SK-N-SH (cell line): ENCODE measurements around the gene NFYA. TPM values are rescaled to one million over a fixed set of nuclear protein-coding genes. Genes with fewer than 3 reads are reported as not detected.

Experiments used
- CTCF ChIA-PET: fragments of 300-600, 350-600 bp; formaldehyde crosslinking; extraction: SDS; loops from one replicate; lab custom pipeline; 2021; lab: Yijun Ruan, JAX
- POLR2A ChIA-PET: fragments of 350-600 bp; sonication (Branson Sonifier 250); formaldehyde crosslinking; extraction: SDS; loops from one replicate; lab custom pipeline; 2020; ENCODE audit warnings: antibody characterized with exemption, inconsistent platforms; lab: Yijun Ruan, JAX
- DNase-seq: peaks from one replicate; pipeline ENCODE4 v3.0.0; 2012
- H2AFZ ChIP-seq: fragments of 200-600 bp; sonication (generic); 2 replicates; pipeline ENCODE4 v1.8.1; 2016; ENCODE audit warnings: antibody characterized with exemption, mild to moderate bottlenecking, low read depth
- H3F3A ChIP-seq: fragments of 200-600 bp; sonication (generic); replicated peaks from 2 replicates; pipeline ENCODE3; 2016; ENCODE audit warnings: antibody characterized with exemption, mild to moderate bottlenecking; ENCODE audit not compliant: insufficient read depth
- H3K27ac ChIP-seq, 2 experiments: fragments of 200-500 bp in 1 of 2; fragments of 200-600 bp in 1 of 2; sonication (Bioruptor generic) in 1 of 2; sonication (generic), shearing (Covaris generic) in 1 of 2; 2 replicates each; pipeline versions ENCODE4 v1.5.1 to v1.6.1; 2014 to 2016; ENCODE audit warnings: low read depth in 2 of 2, inconsistent platforms in 1 of 2, low read length in 1 of 2, mild to moderate bottlenecking in 1 of 2, mixed read lengths in 1 of 2
- H3K27me3 ChIP-seq: fragments of 200-600 bp; sonication (generic), shearing (Covaris generic); 2 replicates; pipeline ENCODE4 v1.6.1; 2016; ENCODE audit warnings: mixed run types; ENCODE audit not compliant: insufficient read depth
- H3K36me3 ChIP-seq, 2 experiments: fragments of 200-500 bp in 1 of 2; fragments of 200-600 bp in 1 of 2; sonication (Bioruptor generic) in 1 of 2; sonication (generic) in 1 of 2; replicated peaks in 1 of 2; 2 replicates each; pipeline versions ENCODE3 to v1.5.1; 2014 to 2016; ENCODE audit warnings: low read length in 1 of 2, mild to moderate bottlenecking in 1 of 2; ENCODE audit not compliant: insufficient read depth in 2 of 2, control insufficient read depth in 1 of 2
- H3K4me1 ChIP-seq, 2 experiments: fragments of 200-500 bp in 1 of 2; fragments of 200-600 bp in 1 of 2; sonication (Bioruptor generic) in 1 of 2; sonication (generic), shearing (Covaris generic) in 1 of 2; 2 replicates each; pipeline versions ENCODE4 v1.5.1 to v1.6.1; 2014 to 2016; ENCODE audit warnings: low read depth in 1 of 2, low read length in 1 of 2, mixed run types in 1 of 2; ENCODE audit not compliant: insufficient read depth in 2 of 2, control insufficient read depth in 1 of 2
- H3K4me2 ChIP-seq: fragments of 200-600 bp; sonication (generic), shearing (Covaris generic); 2 replicates; pipeline ENCODE4 v1.6.1; 2017; ENCODE audit warnings: mixed run types
- H3K4me3 ChIP-seq, 2 experiments: fragments of 200-500 bp in 1 of 2; fragments of 200-600 bp in 1 of 2; sonication (Bioruptor generic) in 1 of 2; sonication (generic), shearing (Covaris generic) in 1 of 2; 2 replicates each; pipeline versions ENCODE4 v1.5.1 to v1.8.1; 2014 to 2016; ENCODE audit warnings: low read depth in 2 of 2, inconsistent platforms in 1 of 2, low read length in 1 of 2, mild to moderate bottlenecking in 1 of 2, mixed read lengths in 1 of 2, moderate library complexity in 1 of 2
- H3K79me2 ChIP-seq: fragments of 200-600 bp; sonication (generic); 2 replicates; pipeline ENCODE4 v1.8.1; 2017; ENCODE audit warnings: mild to moderate bottlenecking; ENCODE audit not compliant: insufficient read depth
- H3K9ac ChIP-seq: fragments of 200-600 bp; sonication (generic); 2 replicates; pipeline ENCODE4 v1.6.1; 2017; ENCODE audit warnings: mixed run types
- H3K9me2 ChIP-seq: fragments of 200-600 bp; sonication (generic); 2 replicates; pipeline ENCODE4 v1.6.1; 2017; ENCODE audit warnings: mixed run types
- H3K9me3 ChIP-seq: fragments of 200-600 bp; sonication (generic); 2 replicates; pipeline ENCODE4 v1.6.1; 2017; ENCODE audit warnings: mixed run types, mild to moderate bottlenecking, moderate library complexity
- H4K20me1 ChIP-seq: fragments of 200-600 bp; sonication (generic); 2 replicates; pipeline ENCODE4 v1.6.1; 2017; ENCODE audit warnings: mild to moderate bottlenecking, mixed run types; ENCODE audit not compliant: insufficient read depth
- ELF1 ChIP-seq: IDR thresholded peaks from 2 replicates; pipeline ENCODE4 v1.4.0; 2012
- EZH2phosphoT487 ChIP-seq: fragments of 200-600 bp; sonication (generic); IDR thresholded peaks from 2 replicates; pipeline ENCODE4 v1.6.1; 2017; ENCODE audit warnings: low read depth, mixed run types, mild to moderate bottlenecking, antibody characterized with exemption, moderate library complexity, borderline replicate concordance
- FOXM1 ChIP-seq: IDR thresholded peaks from 2 replicates; pipeline ENCODE4 v1.4.0; 2012; ENCODE audit warnings: low read depth, mild to moderate bottlenecking
- GATA2 ChIP-seq: sonication (generic); formaldehyde crosslinking; IDR thresholded peaks from 2 replicates; pipeline ENCODE4 v1.5.0; 2020; ENCODE audit warnings: mild to moderate bottlenecking, missing genetic modification reagents
- IRF3 ChIP-seq: fragments of 150-350 bp; IDR thresholded peaks from 2 replicates; pipeline ENCODE4 v1.6.1; 2016; ENCODE audit warnings: mild to moderate bottlenecking, low read depth, low read length
- JUND ChIP-seq: IDR thresholded peaks from 2 replicates; pipeline ENCODE4 v1.4.0; 2012
- MEF2A ChIP-seq: IDR thresholded peaks from 2 replicates; pipeline ENCODE4 v1.4.0; 2012; ENCODE audit warnings: low read depth, borderline replicate concordance
- MXI1 ChIP-seq: IDR thresholded peaks from 2 replicates; pipeline ENCODE4 v1.6.1; 2012; ENCODE audit warnings: mild to moderate bottlenecking, low read depth, low read length, improper control_type of control experiment
- NFIC ChIP-seq: IDR thresholded peaks from 2 replicates; pipeline ENCODE4 v1.4.0; 2012; ENCODE audit warnings: borderline replicate concordance
- POLR2AphosphoS5 ChIP-seq: IDR thresholded peaks from 2 replicates; pipeline ENCODE4 v1.6.1; 2012; ENCODE audit warnings: low read depth, low read length
- RCOR1 ChIP-seq: fragments of 150-350 bp; IDR thresholded peaks from 2 replicates; pipeline ENCODE4 v1.6.1; 2017; ENCODE audit warnings: antibody characterized with exemption, low read length
- RXRA ChIP-seq: IDR thresholded peaks from 2 replicates; pipeline ENCODE4 v1.4.0; 2012; ENCODE audit warnings: low read depth, mild to moderate bottlenecking, borderline replicate concordance
- TAF1 ChIP-seq: IDR thresholded peaks from 2 replicates; pipeline ENCODE4 v1.6.1; 2012; ENCODE audit warnings: low read depth, mild to moderate bottlenecking, low read length, moderate library complexity, borderline replicate concordance
- TCF12 ChIP-seq: IDR thresholded peaks from 2 replicates; pipeline ENCODE4 v1.4.0; 2012
- USF2 ChIP-seq: fragments of 150-350 bp; IDR thresholded peaks from 2 replicates; pipeline ENCODE4 v1.6.1; 2017; ENCODE audit warnings: antibody characterized with exemption, low read length, low read depth, borderline replicate concordance
- YY1 ChIP-seq: IDR thresholded peaks from 2 replicates; pipeline ENCODE4 v1.4.0; 2012; ENCODE audit warnings: low read depth, mild to moderate bottlenecking
- WGBS: methylation state at CpG from one replicate; pipeline ENCODE4 v1.1.6; 2017; ENCODE audit warnings: low lambda C conversion rate; 5-methylcytosine and 5-hydroxymethylcytosine counted together
- polyA plus RNA-seq, 3 experiments: library from polyadenylated mRNA; depleted of rRNA; stranded (reverse); fragments of >200 nt; gene quantifications; 2 replicates each; pipeline ENCODE4 v1.2.3, GENCODE V29; 2012
- TF ChIP-seq, protein P1 (sequence below): IDR thresholded peaks from 2 replicates; pipeline ENCODE4; 2012
- TF ChIP-seq, protein P2 (sequence below): IDR thresholded peaks from 2 replicates; pipeline ENCODE4 v1.4.0; 2012; ENCODE audit warnings: low read depth, borderline replicate concordance

The NFYA gene
- polyA plus RNA-seq, 1 of the 3 experiments (the other 2 are of a cell fraction) = 6.8 TPM

DNA sequence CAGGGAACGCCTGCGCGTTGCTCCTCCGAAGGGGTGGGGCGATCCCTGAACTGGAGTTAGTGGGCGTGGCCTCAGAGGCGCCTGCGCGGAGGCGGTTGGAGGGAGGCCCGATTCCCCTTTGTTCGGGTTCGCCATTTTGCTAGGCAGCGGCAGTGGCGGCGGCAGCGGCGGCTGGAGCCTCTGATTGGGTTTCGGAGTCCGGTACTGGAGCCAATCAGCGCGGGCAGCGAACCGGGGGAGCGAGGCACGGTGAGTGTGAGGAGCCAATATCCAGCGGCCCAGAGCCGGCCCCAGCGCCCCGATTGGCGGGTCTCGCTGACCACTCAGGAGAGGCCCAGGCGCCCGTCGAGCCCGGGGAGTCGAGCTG, at the start of gene NFYA (continued):
- TF ChIP-seq, protein P1, sequence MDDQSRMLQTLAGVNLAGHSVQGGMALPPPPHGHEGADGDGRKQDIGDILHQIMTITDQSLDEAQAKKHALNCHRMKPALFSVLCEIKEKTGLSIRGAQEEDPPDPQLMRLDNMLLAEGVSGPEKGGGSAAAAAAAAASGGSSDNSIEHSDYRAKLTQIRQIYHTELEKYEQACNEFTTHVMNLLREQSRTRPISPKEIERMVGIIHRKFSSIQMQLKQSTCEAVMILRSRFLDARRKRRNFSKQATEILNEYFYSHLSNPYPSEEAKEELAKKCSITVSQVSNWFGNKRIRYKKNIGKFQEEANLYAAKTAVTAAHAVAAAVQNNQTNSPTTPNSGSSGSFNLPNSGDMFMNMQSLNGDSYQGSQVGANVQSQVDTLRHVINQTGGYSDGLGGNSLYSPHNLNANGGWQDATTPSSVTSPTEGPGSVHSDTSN = peak; percentile 55
- TF ChIP-seq TCF12 (no peak), EZH2phosphoT487 (no peak), MEF2A (no peak), NFIC (no peak), IRF3 (peak; percentile 71), RCOR1 (no peak)

DNA sequence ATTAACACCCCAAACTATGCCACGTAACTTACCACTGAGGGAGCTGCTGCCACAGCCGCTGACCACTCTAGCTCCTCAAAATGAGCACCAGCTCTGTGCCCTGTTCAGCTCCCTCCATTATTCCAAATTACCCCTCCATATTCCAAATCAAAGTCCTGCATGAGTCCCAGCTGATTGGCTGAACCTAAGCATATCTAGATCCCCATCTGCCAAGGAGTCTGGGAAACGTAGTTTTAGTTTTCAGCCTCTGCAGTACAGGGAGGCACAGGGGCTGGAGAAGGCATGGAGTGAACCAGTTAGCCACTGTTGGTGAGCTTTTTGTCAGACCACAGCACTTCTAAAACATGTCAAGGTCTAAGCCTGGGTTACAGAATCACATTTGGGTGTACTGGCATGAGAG, 49.7 kb upstream of the NFYA start:
- Histone ChIP-seq H3K27me3 (no peaks in the 10 kb centered on the region), H3K4me1 (peaks cover 0 to 20% of the 10 kb centered on the region in 2 experiments; a peak in 2 of 4 replicates), H3K27ac (no peak overlapping the region), H3F3A (no peaks in the 10 kb centered on the region), H3K36me3 (no peaks in the 10 kb centered on the region), H3K9me3 (no peaks in the 10 kb centered on the region), H3K79me2 (no peaks in the 10 kb centered on the region), H3K9ac (no peak overlapping the region), H3K9me2 (no peaks in the 10 kb centered on the region), H3K4me3 (no peak overlapping the region), H3K4me2 (no peak overlapping the region), H4K20me1 (no peaks in the 10 kb centered on the region), H2AFZ (no peak overlapping the region)
- 90% methylated on average over 3 of the region's 3 CpGs for WGBS
- TF ChIP-seq GATA2 = peak; percentile 58
- TF ChIP-seq RCOR1 = no peak
- TF ChIP-seq, protein P2, sequence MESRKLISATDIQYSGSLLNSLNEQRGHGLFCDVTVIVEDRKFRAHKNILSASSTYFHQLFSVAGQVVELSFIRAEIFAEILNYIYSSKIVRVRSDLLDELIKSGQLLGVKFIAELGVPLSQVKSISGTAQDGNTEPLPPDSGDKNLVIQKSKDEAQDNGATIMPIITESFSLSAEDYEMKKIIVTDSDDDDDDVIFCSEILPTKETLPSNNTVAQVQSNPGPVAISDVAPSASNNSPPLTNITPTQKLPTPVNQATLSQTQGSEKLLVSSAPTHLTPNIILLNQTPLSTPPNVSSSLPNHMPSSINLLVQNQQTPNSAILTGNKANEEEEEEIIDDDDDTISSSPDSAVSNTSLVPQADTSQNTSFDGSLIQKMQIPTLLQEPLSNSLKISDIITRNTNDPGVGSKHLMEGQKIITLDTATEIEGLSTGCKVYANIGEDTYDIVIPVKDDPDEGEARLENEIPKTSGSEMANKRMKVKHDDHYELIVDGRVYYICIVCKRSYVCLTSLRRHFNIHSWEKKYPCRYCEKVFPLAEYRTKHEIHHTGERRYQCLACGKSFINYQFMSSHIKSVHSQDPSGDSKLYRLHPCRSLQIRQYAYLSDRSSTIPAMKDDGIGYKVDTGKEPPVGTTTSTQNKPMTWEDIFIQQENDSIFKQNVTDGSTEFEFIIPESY = no peak
- no peak for TF ChIP-seq JUND
- no peak for TF ChIP-seq FOXM1
- peak; percentile 48 for DNase-seq
- ChIA-PET POLR2A (interaction anchor here (1.3 kb wide), 1 partner anchor 50 kb away, joined by 3 read pairs; the partner anchor contains the start of gene NFYA), CTCF (interaction anchor here (0.5 to 1.7 kb wide), 9 partner anchors 10 to 1042 kb away, joined by 3 to 4 read pairs (median 3); no protein-coding TSS in a partner anchor)

GRCh38 chr6:41025966-41026530, 46.7 kb upstream of the NFYA start:
- H3K9me2 ChIP-seq = no peaks in the 10 kb centered on the region
- no peaks in the 10 kb centered on the region for H3K9me3 ChIP-seq
- WGBS = 78% methylated on average over 3 of the region's 3 CpGs
- no peak overlapping the region for H3K9ac ChIP-seq
- H3K4me3 ChIP-seq = no peak overlapping the region
- H3F3A ChIP-seq = no peaks in the 10 kb centered on the region
- H3K79me2 ChIP-seq = no peaks in the 10 kb centered on the region
- no peak overlapping the region for H3K27ac ChIP-seq
- H2AFZ ChIP-seq = no peak overlapping the region
- TF ChIP-seq MXI1 (no peak), POLR2AphosphoS5 (no peak), YY1 (no peak), USF2 (no peak), EZH2phosphoT487 (no peak), RXRA (no peak), NFIC (no peak), TAF1 (no peak), GATA2 (no peak), ELF1 (no peak)
- TF ChIP-seq, protein P2 = no peak
- POLR2A ChIA-PET = no interaction called here
- DNase-seq = no peak
- no peaks in the 10 kb centered on the region for H3K36me3 ChIP-seq
- no peaks in the 10 kb centered on the region for H3K27me3 ChIP-seq
- H3K4me2 ChIP-seq = no peak overlapping the region
- no peaks in the 10 kb centered on the region for H4K20me1 ChIP-seq
- peaks cover 0 to 23% of the 10 kb centered on the region in 2 experiments; a peak in 2 of 4 replicates for H3K4me1 ChIP-seq
- CTCF ChIA-PET = interaction anchor here (0.6 to 5.3 kb wide), 9 partner anchors 11 to 1045 kb away, joined by 3 to 50 read pairs (median 4); no protein-coding TSS in a partner anchor
